Neural crest cell (in vitro differentiated cells): ENCODE results near the gene ZNF576. TPM values are rescaled to one million over a fixed set of nuclear protein-coding genes. Genes with fewer than 3 reads are reported as not detected.

ENCODE experiments used
- DNase-seq: peaks from one replicate; pipeline ENCODE4 v3.0.0; 2021; ENCODE audit warnings: low read depth, mixed read lengths, low spot score
- H3K27ac Mint-ChIP-seq: one replicate; pipeline ENCODE4 v1.8.0; 2021; ENCODE audit warnings: mild to moderate bottlenecking, mixed read lengths; ENCODE audit not compliant: unreplicated experiment
- H3K27me3 Mint-ChIP-seq: 2 replicates; pipeline ENCODE4 v1.8.0; 2021; ENCODE audit warnings: low read depth, mild to moderate bottlenecking, mixed read lengths
- H3K36me3 Mint-ChIP-seq: 2 replicates; pipeline ENCODE4 v1.8.0; 2021; ENCODE audit warnings: low read depth, mild to moderate bottlenecking, mixed read lengths
- H3K4me1 Mint-ChIP-seq: 2 replicates; pipeline ENCODE4 v1.8.0; 2021; ENCODE audit warnings: mixed read lengths
- H3K4me3 Mint-ChIP-seq: one replicate; pipeline ENCODE4 v1.8.0; 2021; ENCODE audit warnings: mild to moderate bottlenecking, mixed read lengths
- H3K9me3 Mint-ChIP-seq: 2 replicates; pipeline ENCODE4 v1.8.0; 2021; ENCODE audit warnings: mixed read lengths
- CTCF ChIP-seq: fragments of 200-600 bp; sonication (generic); conservative IDR thresholded peaks from 2 replicates; pipeline ENCODE4 v1.5.0; 2021; ENCODE audit warnings: antibody characterized with exemption, mild to moderate bottlenecking
- total RNA-seq: library from RNA; stranded (reverse); gene quantifications from 2 replicates; pipeline ENCODE4 v1.2.1, GENCODE V29; 2021

ZNF576 gene
- total RNA-seq, 1 donor from 2014 or later, result 18.3 TPM

GRCh38 chr19:43552616-43553015 lies 43.8 kb upstream of the ZNF576 start:
- no peak for TF ChIP-seq CTCF
- Mint-ChIP-seq H3K4me3 (no peak overlapping the region), H3K27me3 (no peaks in the 10 kb centered on the region), H3K36me3 (peaks cover 12% of the 10 kb centered on the region), H3K9me3 (no peaks in the 10 kb centered on the region), H3K4me1 (no peaks in the 10 kb centered on the region), H3K27ac (no peak overlapping the region)
- DNase-seq, result no peak

GRCh38 chr19:43553656-43554055 lies 42.7 kb upstream of the ZNF576 start:
- no peaks in the 10 kb centered on the region for H3K9me3 Mint-ChIP-seq
- H3K27ac Mint-ChIP-seq, result no peak overlapping the region
- H3K4me1 Mint-ChIP-seq, result no peaks in the 10 kb centered on the region
- DNase-seq, result no peak
- no peak for TF ChIP-seq CTCF
- peaks cover 8% of the 10 kb centered on the region for H3K36me3 Mint-ChIP-seq
- H3K27me3 Mint-ChIP-seq, result no peaks in the 10 kb centered on the region
- H3K4me3 Mint-ChIP-seq, result no peak overlapping the region

GRCh38 chr19:43554317-43554895 lies 42.0 kb upstream of the ZNF576 start:
- H3K27ac Mint-ChIP-seq, result no peak overlapping the region
- H3K4me3 Mint-ChIP-seq, result no peak overlapping the region
- H3K4me1 Mint-ChIP-seq, result no peaks in the 10 kb centered on the region
- no peak for TF ChIP-seq CTCF
- DNase-seq, result no peak
- no peaks in the 10 kb centered on the region for H3K9me3 Mint-ChIP-seq
- peaks cover 8% of the 10 kb centered on the region for H3K36me3 Mint-ChIP-seq
- H3K27me3 Mint-ChIP-seq, result no peaks in the 10 kb centered on the region

- Mint-ChIP-seq H3K4me1 (no peaks in the 10 kb centered on the region), H3K27me3 (no peaks in the 10 kb centered on the region), H3K9me3 (no peaks in the 10 kb centered on the region), H3K27ac (peak overlapping the region; percentile 9), H3K36me3 (peaks cover 8% of the 10 kb centered on the region), H3K4me3 (no peak overlapping the region)
- peak; percentile 83 for DNase-seq
- TF ChIP-seq CTCF, result peak; percentile 76
Observed at GRCh38 chr19:43555185-43555770, 41.1 kb upstream of the ZNF576 start.

GRCh38 chr19:43560687-43561086 lies 35.7 kb upstream of the ZNF576 start:
- Mint-ChIP-seq H3K9me3 (no peaks in the 10 kb centered on the region), H3K27me3 (no peaks in the 10 kb centered on the region), H3K27ac (peak overlapping the region; percentile 12), H3K4me1 (no peaks in the 10 kb centered on the region), H3K36me3 (peaks cover 3% of the 10 kb centered on the region), H3K4me3 (no peak overlapping the region)
- no peak for TF ChIP-seq CTCF
- DNase-seq, result no peak
